ENCODE data around the gene PLEK.
"Not testable (repeated sequence)": the region's sequence is repeated elsewhere in the genome, so short reads cannot be mapped to it uniquely, and the experiment has no call there.

Gene PLEK

DNA sequence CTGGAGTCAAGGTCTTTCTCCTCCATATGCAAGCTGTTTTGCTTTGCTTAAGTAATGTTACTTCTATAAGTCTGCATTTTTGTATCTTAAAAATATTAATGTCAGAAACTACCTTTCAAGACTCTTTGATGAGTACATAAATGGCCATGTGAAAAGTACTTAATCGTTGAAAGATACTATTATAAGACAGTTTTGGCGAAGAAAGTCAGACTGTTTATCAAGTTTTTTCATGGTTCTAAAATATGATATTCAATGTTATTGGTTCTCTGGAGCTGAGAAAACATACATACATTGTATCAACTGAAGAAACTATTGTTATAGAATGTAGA, 76.9 kb downstream of the PLEK start:
- DNase-seq (ENCODE audit: low spot score), result no peak

DNA sequence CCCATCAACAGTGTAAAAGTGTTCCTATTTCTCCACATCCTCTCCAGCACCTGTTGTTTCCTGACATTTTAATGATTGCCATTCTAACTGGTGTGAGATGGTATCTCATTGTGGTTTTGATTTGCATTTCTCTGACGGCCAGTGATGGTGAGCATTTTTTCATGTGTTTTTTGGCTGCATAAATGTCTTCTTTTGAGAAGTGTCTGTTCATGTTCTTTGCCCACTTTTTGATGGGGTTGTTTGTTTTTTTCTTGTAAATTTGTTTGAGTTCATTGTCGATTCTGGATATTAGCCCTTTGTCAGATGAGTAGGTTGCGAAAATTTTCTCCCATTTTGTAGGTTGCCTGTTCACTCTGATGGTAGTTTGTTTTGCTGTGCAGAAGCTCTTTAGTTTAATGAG, 81.3 kb downstream of the PLEK start:
- DNase-seq (ENCODE audit: low spot score), result not testable (repeated sequence)
